Heart left ventricle (tissue), 13 donors: ENCODE measurements around the gene RNASE13.

Experiments used
- POLR2A ChIP-seq, 2 donors: fragments of 450-650 bp; IDR thresholded peaks; one replicate each; pipeline ENCODE4 v1.6.1; 2017; ENCODE audit warnings: antibody characterized with exemption in 2 of 2, mild to moderate bottlenecking in 2 of 2, moderate library complexity in 2 of 2
- TF ChIP-seq, protein P1 (sequence below), 12 donors: fragments of 200-600 bp; sonication (generic) in 4 of 12; IDR thresholded peaks; one replicate each; pipeline versions ENCODE4 v1.5.0 to v1.8.0; 2018 to 2022; ENCODE audit warnings: antibody characterized with exemption in 12 of 12, mild to moderate bottlenecking in 5 of 12
- donor health status: ischemic (EF 13 %, LVEDD 7.1; RV severe dilation, severe dysfunction).
- donor health status: DM: no; HTN: yes; CAD: no.
- donor health status: DM: no; HTN: no; CAD: no.
- donor health status: ischemic (EF 25% LVEDD 6.9; RV normal size, moderate dysfunction).
- donor health status: ischemic (EF 25% LVEDD 5.7; RV mildly dilated, moderate dysfunction).
- donor health status: ischemic (EF 35%, LVEDD 5.7; RV mildly dilated, moderate dysfunction).
- donor health status: nonischemic (EF 11% LVEDD 7.7; RV severe dilation, severe dysfunction).
- donor health status: DM: yes; HTN: yes; CAD: no.
- donor health status: PGD.
- donor health status: ischemic (EF 29% LVEDD 5.4; RV normal size, mild dysfunction).
- donor health status: nonischemic (EF 23%, LVEDD 6.1; RV moderate dilation, normal function).

DNA sequence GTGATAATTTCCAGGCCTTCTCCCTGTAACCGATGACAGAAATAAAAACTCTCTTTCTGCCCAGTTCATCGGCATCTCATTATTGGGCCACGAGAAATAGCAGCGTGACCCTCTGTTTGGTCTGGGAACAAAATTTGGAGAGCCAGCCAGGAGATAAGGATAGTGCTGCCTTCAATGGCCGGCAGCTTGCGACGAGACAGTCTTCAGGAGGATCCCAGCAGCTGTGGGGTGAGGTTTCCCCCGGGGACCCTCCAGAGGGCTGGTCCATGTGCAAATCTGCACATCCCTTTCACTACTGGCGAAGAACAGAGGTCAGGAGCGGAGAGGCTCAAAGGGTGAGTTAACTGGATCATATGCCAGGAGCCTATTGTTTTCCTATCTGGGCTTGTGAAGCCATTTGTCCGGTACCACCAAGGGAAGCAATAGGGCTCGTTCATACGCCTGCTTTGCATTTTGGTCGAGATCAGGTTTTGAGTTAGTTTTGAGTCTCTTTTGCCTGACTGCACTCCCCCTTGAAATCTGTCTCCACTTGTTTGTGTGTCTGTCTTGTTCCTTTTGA lies 30.7 kb downstream of the RNASE13 start:
- TF ChIP-seq, protein P1, sequence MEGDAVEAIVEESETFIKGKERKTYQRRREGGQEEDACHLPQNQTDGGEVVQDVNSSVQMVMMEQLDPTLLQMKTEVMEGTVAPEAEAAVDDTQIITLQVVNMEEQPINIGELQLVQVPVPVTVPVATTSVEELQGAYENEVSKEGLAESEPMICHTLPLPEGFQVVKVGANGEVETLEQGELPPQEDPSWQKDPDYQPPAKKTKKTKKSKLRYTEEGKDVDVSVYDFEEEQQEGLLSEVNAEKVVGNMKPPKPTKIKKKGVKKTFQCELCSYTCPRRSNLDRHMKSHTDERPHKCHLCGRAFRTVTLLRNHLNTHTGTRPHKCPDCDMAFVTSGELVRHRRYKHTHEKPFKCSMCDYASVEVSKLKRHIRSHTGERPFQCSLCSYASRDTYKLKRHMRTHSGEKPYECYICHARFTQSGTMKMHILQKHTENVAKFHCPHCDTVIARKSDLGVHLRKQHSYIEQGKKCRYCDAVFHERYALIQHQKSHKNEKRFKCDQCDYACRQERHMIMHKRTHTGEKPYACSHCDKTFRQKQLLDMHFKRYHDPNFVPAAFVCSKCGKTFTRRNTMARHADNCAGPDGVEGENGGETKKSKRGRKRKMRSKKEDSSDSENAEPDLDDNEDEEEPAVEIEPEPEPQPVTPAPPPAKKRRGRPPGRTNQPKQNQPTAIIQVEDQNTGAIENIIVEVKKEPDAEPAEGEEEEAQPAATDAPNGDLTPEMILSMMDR (IDR thresholded peaks at IDR 0.05), result no peak
- TF ChIP-seq POLR2A (IDR thresholded peaks at IDR 0.05), result no peak
